Pons (tissue), 1 donor: Measurements from ENCODE around the gene PLCG1.
A peak's percentile ranks its signal among the peaks of the same experiment; 100 is the strongest.

Experiments used
- DNase-seq: peaks from one replicate; pipeline ENCODE4 v3.0.0-alpha.2; 2016; ENCODE audit warnings: low spot score

The PLCG1 gene

GRCh38 chr20:41180599-41181333 lies 43.4 kb downstream of the PLCG1 start:
- no peak for DNase-seq

GRCh38 chr20:41181567-41181966 lies 44.2 kb downstream of the PLCG1 start:
- no peak for DNase-seq

GRCh38 chr20:41182296-41183212 lies 45.2 kb downstream of the PLCG1 start:
- no peak for DNase-seq

- DNase-seq = no peak
Measured at GRCh38 chr20:41183391-41183790, 46.0 kb downstream of the PLCG1 start.

GRCh38 chr20:41183831-41184230 lies 46.5 kb downstream of the PLCG1 start:
- DNase-seq = no peak

- DNase-seq = peak; percentile 71
Measured at GRCh38 chr20:41185013-41185757, 47.8 kb downstream of the PLCG1 start.

GRCh38 chr20:41187668-41188067 lies 50.3 kb downstream of the PLCG1 start:
- no peak for DNase-seq

GRCh38 chr20:41191562-41192500 lies 54.5 kb downstream of the PLCG1 start:
- no peak for DNase-seq

- DNase-seq = no peak
Measured at GRCh38 chr20:41192575-41192974, 55.2 kb downstream of the PLCG1 start.

- DNase-seq = no peak
Measured at GRCh38 chr20:41196653-41197225, 59.4 kb downstream of the PLCG1 start.

- DNase-seq = no peak
Measured at GRCh38 chr20:41198443-41198842, 61.1 kb downstream of the PLCG1 start.

- DNase-seq = no peak
Measured at GRCh38 chr20:41200446-41201202, 63.3 kb downstream of the PLCG1 start.

GRCh38 chr20:41201760-41202159 lies 64.4 kb downstream of the PLCG1 start:
- DNase-seq = no peak

GRCh38 chr20:41202426-41202825 lies 65.1 kb downstream of the PLCG1 start:
- DNase-seq = no peak

GRCh38 chr20:41203660-41204059 lies 66.3 kb downstream of the PLCG1 start:
- no peak for DNase-seq

- no peak for DNase-seq
Measured at GRCh38 chr20:41204304-41205265, 67.2 kb downstream of the PLCG1 start.

GRCh38 chr20:41205313-41205712 lies 68.0 kb downstream of the PLCG1 start:
- DNase-seq = peak; percentile 99

GRCh38 chr20:41213150-41213820 lies 75.9 kb downstream of the PLCG1 start:
- DNase-seq = peak; percentile 59
